NCI-H460 (cell line): ENCODE measurements around the gene ECT2L. TPM values are rescaled to one million over a fixed set of nuclear protein-coding genes. Genes with fewer than 3 reads are reported as not detected.

Source experiments
- DNase-seq: peaks from one replicate; pipeline ENCODE4 v3.0.0-alpha.2; 2016; ENCODE audit warnings: low read depth; ENCODE audit errors: extremely low read depth
- total RNA-seq: library from RNA; depleted of rRNA; stranded (reverse); fragments of >200 nt; shearing (Covaris generic); gene quantifications from 2 replicates; pipeline ENCODE4 v1.2.3, GENCODE V29; 2014

The ECT2L gene
- total RNA-seq, 1 experiment from 2014 or later, result not detected

DNA sequence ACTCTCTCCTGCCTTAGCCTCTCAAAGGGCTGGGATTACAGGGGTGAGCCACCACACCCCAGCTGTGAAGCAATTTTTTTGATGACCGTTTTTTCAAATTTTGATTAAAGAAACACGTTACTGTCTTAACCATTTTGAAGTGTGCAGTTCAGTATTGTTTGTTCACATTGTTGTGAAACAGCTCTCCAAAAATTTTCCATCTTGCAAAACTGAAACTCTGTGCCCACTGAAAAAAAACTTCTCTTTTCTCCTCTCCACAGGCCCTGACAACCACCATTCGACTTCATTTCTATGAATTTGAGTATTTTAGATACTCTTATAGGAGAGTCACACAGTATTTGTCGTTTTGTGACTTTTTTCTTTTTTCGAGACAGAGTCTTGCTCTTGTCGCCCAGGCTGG, 53.9 kb downstream of the ECT2L start:
- no peak for DNase-seq

- no peak for DNase-seq
Observed at GRCh38 chr6:138856654-138857053, 60.8 kb downstream of the ECT2L start.

DNA sequence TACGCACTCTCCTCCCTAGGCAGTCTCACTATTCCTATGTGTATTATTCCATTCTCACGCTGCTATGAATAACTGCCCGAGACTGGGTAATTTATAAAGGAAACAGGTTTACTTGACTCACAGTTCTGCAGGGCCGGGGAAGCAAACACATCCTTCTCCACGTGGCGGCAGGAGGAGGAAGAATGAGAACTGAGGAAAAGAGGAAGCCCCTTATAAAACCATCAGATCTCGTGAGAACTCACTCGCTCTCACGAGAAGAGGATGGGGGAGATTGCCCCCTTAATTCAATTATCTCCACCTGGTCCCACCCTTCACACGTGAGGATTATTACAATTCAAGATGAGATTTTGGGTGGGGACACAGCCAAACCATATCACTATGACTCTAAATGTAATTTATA, 61.9 kb downstream of the ECT2L start:
- DNase-seq, result no peak

- DNase-seq, result no peak
Observed at GRCh38 chr6:138862456-138862855, 66.6 kb downstream of the ECT2L start.

DNA sequence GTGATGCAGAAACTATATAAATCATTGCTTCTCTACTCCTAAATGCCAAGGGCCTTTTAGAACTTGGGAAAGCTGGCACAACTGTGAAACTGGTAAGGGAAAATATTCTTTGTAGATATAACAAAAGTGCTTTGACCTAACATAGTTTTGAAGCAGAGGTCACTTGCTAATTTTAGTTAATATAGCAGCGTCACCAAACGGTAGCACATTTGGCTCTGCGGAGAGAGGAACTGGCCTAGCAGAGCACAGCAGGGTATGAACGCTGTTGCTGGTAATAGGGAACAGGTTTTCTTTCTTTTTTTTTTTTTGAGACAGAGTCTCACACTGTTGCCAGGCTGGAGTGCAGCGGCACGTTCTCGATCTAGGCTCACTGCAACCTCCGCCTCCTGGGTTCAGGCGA, 67.4 kb downstream of the ECT2L start:
- DNase-seq, result no peak

GRCh38 chr6:138864343-138864890, 68.5 kb downstream of the ECT2L start:
- no peak for DNase-seq

DNA sequence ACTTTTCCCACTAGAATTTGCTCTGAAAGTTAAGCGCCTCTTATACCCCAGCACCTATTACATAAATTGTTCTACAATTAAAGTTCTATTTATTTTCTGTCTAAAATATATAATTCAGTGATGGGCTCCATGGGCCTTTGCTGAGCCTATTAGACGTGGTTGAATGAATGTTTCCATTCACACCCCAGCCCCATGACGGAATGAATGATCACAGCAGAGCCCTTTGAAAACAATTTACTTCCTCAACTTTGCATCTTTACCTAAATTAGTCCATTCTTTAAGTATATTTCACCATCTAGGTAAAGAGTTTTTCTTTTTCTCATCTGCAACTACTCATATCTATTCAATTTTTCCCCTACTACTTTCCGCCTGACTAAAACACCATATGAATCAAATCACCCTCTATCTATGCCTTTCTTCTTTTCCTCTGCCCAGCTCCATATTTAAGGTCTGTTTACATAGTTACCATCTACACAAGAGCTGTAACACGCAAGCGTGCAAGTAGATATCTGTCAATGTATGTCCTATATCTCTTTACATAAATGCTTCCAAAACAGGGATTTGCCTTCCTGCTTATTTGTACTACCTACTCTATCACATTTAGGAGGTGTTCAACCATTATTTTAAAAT, 69.7 kb downstream of the ECT2L start:
- DNase-seq, result no peak

GRCh38 chr6:138868181-138868580, 72.3 kb downstream of the ECT2L start:
- no peak for DNase-seq

GRCh38 chr6:138869398-138869797, 73.5 kb downstream of the ECT2L start:
- DNase-seq, result no peak

- no peak for DNase-seq
Observed at GRCh38 chr6:138873191-138873590, 77.3 kb downstream of the ECT2L start.

DNA sequence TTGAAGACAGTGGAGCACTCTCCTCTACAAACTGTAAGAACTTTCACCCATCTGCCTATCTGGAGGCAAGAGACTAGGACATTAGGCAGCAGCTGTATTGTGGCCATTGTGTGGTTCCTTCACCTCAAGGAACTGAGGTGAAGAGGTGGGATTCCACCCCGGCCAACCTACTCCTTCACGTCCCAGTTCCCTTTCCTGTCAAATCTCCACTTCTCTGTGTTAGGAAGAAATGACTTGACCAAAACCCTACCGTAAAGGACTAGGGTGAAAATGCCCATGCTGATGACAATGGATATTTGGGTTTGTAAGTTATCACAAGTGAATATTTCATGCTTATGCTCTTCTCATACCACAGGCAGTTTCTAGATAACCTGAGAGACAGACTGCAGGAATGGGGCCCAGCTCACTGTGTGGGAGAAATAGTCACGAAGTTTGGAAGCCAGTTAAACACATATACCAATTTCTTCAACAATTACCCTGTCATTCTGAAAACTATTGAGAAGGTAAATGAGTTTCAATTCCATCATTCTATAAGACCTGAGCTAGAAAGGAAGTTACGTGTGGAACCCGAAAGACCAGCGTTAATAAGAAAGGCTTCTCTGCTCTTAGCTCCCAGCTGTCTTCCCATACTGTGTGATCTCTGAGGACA, 86.6 kb downstream of the ECT2L start:
- DNase-seq, result no peak

DNA sequence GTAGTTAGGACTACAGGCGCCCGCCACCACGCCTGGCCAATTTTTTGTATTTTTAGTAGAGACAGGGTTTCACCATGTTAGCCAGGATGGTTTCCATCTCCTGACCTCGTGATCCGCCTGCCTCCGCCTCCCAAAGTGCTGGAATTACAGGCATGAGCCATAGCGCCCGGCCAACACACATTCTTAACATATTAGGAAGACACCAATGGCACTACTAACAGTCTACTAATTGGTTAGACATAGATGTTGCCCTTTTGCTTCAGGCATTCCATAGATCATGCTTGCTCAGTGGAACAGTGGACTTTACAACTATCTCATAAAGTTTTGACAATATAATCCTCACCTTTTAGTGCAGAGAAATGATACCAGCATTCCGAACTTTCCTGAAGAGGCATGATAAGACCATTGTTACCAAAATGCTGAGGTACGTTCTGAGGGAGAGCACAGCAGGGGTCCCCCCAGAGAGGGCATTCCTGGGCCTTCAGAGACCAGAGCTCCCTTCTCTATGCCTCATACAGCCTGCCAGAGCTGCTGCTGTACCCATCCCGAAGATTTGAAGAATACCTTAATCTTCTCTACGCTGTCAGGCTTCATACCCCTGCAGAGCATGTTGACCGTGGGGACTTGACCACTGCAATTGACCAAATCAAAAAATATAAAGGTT, 89.4 kb downstream of the ECT2L start:
- DNase-seq, result no peak

- no peak for DNase-seq
Observed at GRCh38 chr6:138891255-138891986, 95.5 kb downstream of the ECT2L start.

DNA sequence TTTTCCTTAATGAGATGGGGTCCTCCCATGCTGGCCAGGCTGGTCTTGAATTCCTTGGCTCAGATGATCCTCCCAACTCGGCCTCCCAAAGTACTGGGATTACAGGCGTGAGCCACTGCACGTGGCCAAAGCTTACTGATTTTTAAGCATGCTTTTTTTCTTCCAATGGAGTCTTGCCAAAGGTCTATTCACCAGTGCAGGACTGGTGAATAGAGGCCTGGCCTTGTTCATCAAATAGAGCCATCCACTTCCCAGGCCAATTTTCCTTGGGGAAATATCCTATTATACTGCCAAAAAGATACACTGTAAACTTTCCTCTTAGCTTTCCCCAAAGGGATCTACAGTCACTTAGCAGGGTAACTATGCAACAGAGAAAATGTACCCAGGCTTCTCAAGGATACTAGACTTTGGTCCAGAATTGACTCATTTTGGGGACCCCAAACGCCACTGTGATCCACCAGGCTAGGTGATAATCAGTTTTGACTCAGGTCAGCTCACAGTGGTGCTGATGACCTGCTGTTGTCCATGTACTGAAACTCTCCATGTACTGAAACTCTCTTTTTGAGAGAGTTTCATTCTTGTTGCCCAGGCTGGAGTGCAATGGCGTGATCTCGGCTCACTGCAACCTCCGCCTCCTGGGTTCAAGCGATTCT, 100.3 kb downstream of the ECT2L start:
- DNase-seq, result no peak

DNA sequence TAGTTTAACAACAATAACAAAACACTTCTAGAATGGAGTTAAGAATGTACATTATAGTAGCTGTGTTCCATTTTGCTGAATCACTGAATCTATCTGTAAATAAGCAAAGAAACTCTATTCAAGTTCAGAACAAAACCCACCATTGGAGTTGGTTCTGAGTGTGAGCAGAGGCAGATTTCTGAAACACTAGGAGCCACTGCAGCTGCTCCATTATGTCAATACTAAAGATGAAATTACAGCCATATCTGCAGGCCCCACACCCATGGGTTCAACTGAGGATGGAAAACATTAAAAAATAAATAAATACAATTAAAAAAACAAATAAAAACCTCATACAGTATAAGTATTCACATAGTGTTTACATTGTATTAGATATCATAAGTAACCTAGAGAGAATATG, 101.1 kb downstream of the ECT2L start:
- DNase-seq, result no peak

GRCh38 chr6:138907167-138907566, 111.3 kb downstream of the ECT2L start:
- DNase-seq, result no peak

GRCh38 chr6:138909511-138909910, 113.6 kb downstream of the ECT2L start:
- DNase-seq, result no peak

DNA sequence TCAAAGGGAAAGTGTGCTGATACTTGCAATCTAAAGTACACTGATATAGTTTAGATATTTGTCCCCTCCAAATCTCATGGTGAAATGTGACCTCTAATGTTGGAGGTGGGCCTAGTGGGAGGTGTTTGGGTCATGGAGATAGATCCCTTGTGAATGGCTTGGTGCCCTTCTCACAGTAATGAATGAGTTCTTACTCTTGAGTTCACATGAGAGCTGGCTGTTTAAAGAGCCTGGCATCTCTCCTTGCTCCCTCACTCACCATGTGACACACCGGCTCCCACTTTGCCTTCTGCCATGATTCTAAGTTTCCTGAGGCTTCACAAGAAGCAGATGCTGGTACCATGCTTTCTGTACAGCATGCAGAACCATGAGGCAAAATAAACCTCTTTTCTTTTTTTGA, 114.1 kb downstream of the ECT2L start:
- no peak for DNase-seq

GRCh38 chr6:138912308-138912707, 116.4 kb downstream of the ECT2L start:
- DNase-seq, result no peak

- no peak for DNase-seq
Observed at GRCh38 chr6:138914701-138915100, 118.8 kb downstream of the ECT2L start.

DNA sequence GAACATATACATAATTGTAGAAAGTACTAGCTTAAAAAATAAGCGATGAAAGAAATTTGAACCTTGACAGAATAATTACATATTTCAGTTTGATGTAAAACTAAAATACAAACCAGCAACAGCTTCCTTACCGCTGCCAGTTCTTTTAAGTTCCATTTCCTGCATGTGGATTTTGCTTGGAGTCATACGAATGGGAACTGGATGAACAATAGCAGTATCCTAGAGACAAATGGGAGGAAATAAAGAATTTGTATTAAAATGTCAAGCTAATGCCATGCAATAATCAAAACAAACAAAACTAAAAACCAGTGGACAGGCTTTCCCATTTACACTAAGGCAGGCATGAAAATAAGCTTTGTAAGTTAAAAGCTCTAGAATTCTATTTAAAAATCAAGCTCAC, 125.0 kb downstream of the ECT2L start:
- no peak for DNase-seq
